Common myeloid progenitor, CD34-positive (primary cell): ENCODE measurements around the gene ABHD1.
A peak's percentile ranks its signal among the peaks of the same experiment; 100 is the strongest.
"Not testable (repeated sequence)": the region's sequence is repeated elsewhere in the genome, so short reads cannot be mapped to it uniquely, and the experiment has no call there.

Source experiments
- CTCF ChIA-PET: fragments of 350-600 bp; sonication (Branson Sonifier 250); formaldehyde crosslinking; loops from one replicate; lab custom pipeline; 2021; ENCODE audit warnings: antibody characterized with exemption; lab: Charles Lee
- POLR2A ChIA-PET: fragments of 350-600 bp; sonication (Branson Sonifier 250); formaldehyde crosslinking; loops from one replicate; lab custom pipeline; 2021; ENCODE audit warnings: antibody characterized with exemption; lab: Charles Lee
- DNase-seq, 3 donors: peaks; one replicate each; pipeline versions ENCODE4 v3.0.0 to v3.0.0-alpha.2; 2013
- H3K27ac ChIP-seq, 2 experiments: 1 replicate in 1 of 2; 2 replicates in 1 of 2; pipeline ENCODE4 v1.7.0; 2013; ENCODE audit warnings: inconsistent platforms in 2 of 2, low read length in 2 of 2, mild to moderate bottlenecking in 2 of 2, low read depth in 1 of 2, moderate library complexity in 1 of 2; ENCODE audit not compliant: severe bottlenecking in 2 of 2, insufficient read depth in 1 of 2, poor library complexity in 1 of 2
- H3K27me3 ChIP-seq, 5 experiments: replicated peaks in 2 of 5; 1 replicate in 3 of 5; 2 replicates in 2 of 5; pipeline versions ENCODE4 v1.6.1 to v1.7.0; 2013; ENCODE audit warnings: low read length in 4 of 5, mild to moderate bottlenecking in 2 of 5, moderate library complexity in 2 of 5, inconsistent platforms in 1 of 5; ENCODE audit not compliant: insufficient read depth in 5 of 5, control insufficient read depth in 4 of 5
- H3K36me3 ChIP-seq, 4 experiments: 1 replicate in 2 of 4; 2 replicates in 2 of 4; pipeline versions ENCODE4 v1.6.1 to v1.7.0; 2013; ENCODE audit warnings: low read length in 3 of 4, control low read depth in 1 of 4, mild to moderate bottlenecking in 1 of 4; ENCODE audit not compliant: control insufficient read depth in 4 of 4, insufficient read depth in 4 of 4
- H3K4me1 ChIP-seq, 4 experiments: 1 replicate in 3 of 4; 2 replicates in 1 of 4; pipeline versions ENCODE4 v1.6.1 to v1.7.1; 2013; ENCODE audit warnings: low read length in 3 of 4, mild to moderate bottlenecking in 3 of 4, control low read depth in 1 of 4, inconsistent platforms in 1 of 4, moderate library complexity in 1 of 4; ENCODE audit not compliant: control insufficient read depth in 4 of 4, insufficient read depth in 4 of 4; ENCODE audit errors: control extremely low read depth in 1 of 4
- H3K4me3 ChIP-seq, 7 experiments: 1 replicate in 4 of 7; 2 replicates in 3 of 7; pipeline versions ENCODE4 v1.5.1 to v1.7.0; 2013; ENCODE audit warnings: mild to moderate bottlenecking in 7 of 7, low read length in 6 of 7, moderate library complexity in 6 of 7, inconsistent platforms in 2 of 7, low read depth in 2 of 7, control low read depth in 1 of 7; ENCODE audit not compliant: insufficient read depth in 4 of 7, control insufficient read depth in 1 of 7; ENCODE audit errors: extremely low read depth in 1 of 7
- H3K9me3 ChIP-seq, 5 experiments: 1 replicate in 4 of 5; 2 replicates in 1 of 5; pipeline versions ENCODE4 v1.6.1 to v1.7.1; 2013; ENCODE audit warnings: low read length in 4 of 5, mild to moderate bottlenecking in 2 of 5, inconsistent platforms in 1 of 5, low read depth in 1 of 5, moderate library complexity in 1 of 5; ENCODE audit not compliant: control insufficient read depth in 4 of 5, insufficient read depth in 2 of 5; ENCODE audit errors: control extremely low read depth in 1 of 5
- WGBS: methylation state at CpG from one replicate; pipeline ENCODE4 v1.1.5; 2013; ENCODE audit not compliant: insufficient coverage; 5-methylcytosine and 5-hydroxymethylcytosine counted together

ABHD1 gene

GRCh38 chr2:27118525-27119329 lies 4.9 kb upstream of the ABHD1 start, which contains the start of gene CGREF1:
Gene CGREF1 (minus strand): TSS chr2:27119128. CDS start chr2:27104366, 14,762 bp downstream.
- peaks cover 0 to 27% (median 22%) of the 10 kb centered on the region in 4 experiments for H3K4me1 ChIP-seq
- no peaks in the 10 kb centered on the region for H3K9me3 ChIP-seq
- no peak within 1 kb of the TSS for H3K27ac ChIP-seq
- H3K27me3 ChIP-seq: peaks cover 0 to 24% (median 0%) of the 10 kb centered on the region in 5 experiments
- H3K36me3 ChIP-seq: no peaks in the 10 kb centered on the region
- CTCF ChIA-PET: interaction anchor here (1.3 kb wide), 1 partner anchor 51 kb away, joined by 5 read pairs; no protein-coding TSS in a partner anchor
- DNase-seq: peak in 2 of 3 donors; percentile 47 to 58
- peak within 1 kb of the TSS; percentile 32 to 75 (median 62) for H3K4me3 ChIP-seq
- WGBS: 4% methylated on average over 77 of the region's 84 CpGs
- POLR2A ChIA-PET: no interaction called here

- peak in 1 of 3 donors; percentile 43 for DNase-seq
- peaks cover 0 to 24% (median 0%) of the 10 kb centered on the region in 5 experiments for H3K27me3 ChIP-seq
- H3K9me3 ChIP-seq, CTCF ChIA-PET, H3K36me3 ChIP-seq, POLR2A ChIA-PET, H3K27ac ChIP-seq: not testable (repeated sequence)
- peaks cover 0 to 33% (median 25%) of the 10 kb centered on the region in 4 experiments for H3K4me1 ChIP-seq
- peak overlapping the region; percentile 32 to 75 (median 62) for H3K4me3 ChIP-seq
- 86% methylated on average over 5 of the region's 8 CpGs for WGBS
These were observed 4.3 kb upstream of the ABHD1 start for GRCh38 chr2:27119330-27119670.

DNA sequence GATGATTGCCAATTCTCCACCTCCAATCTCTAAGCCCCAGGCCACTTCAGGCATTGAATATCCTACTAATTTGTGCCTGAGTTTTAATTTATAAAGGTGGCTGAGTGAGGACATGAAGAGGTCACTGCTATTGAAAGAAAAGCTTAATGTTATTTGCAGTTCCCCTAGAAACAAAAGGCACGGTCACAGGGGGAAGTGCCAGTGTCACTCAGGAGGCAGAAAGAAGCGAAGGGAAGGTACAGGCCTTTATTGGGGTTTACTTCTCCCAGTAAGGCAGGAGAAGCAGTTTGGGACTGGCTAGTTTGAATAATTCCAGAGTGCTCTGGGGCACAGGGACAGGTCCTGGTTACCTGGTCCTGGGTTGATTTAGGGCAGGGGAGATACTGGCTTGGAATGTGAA lies 1.7 kb upstream of the ABHD1 start:
- Histone ChIP-seq H3K4me3 (no peak overlapping the region), H3K4me1 (peaks cover 0 to 33% (median 25%) of the 10 kb centered on the region in 4 experiments), H3K27ac (no peak overlapping the region), H3K27me3 (peaks cover 0 to 24% (median 0%) of the 10 kb centered on the region in 5 experiments), H3K36me3 (no peaks in the 10 kb centered on the region), H3K9me3 (no peaks in the 10 kb centered on the region)
- no CpG with 5 or more reads among the region's 2 CpGs for WGBS
- peak in 2 of 3 donors; percentile 26 to 37 for DNase-seq
- POLR2A ChIA-PET: no interaction called here
- CTCF ChIA-PET: no interaction called here

GRCh38 chr2:27122791-27123190 lies 824 bp upstream of the ABHD1 start:
- ChIA-PET CTCF (interaction anchor here (0.8 to 3.0 kb wide), 10 partner anchors 9 to 75 kb away, joined by 3 to 31 read pairs (median 4); partner anchors contain the start of gene PREB), POLR2A (interaction anchor here (1.8 kb wide), 1 partner anchor 11 kb away, joined by 8 read pairs; the partner anchor contains the start of gene PREB)
- Histone ChIP-seq H3K27me3 (peaks cover 0 to 23% (median 0%) of the 10 kb centered on the region in 5 experiments), H3K36me3 (no peaks in the 10 kb centered on the region), H3K4me3 (peak overlapping the region in 5 of 7 experiments; percentile 59 to 86 (median 82)), H3K4me1 (peaks cover 0 to 33% (median 25%) of the 10 kb centered on the region in 4 experiments), H3K27ac (no peak overlapping the region), H3K9me3 (no peaks in the 10 kb centered on the region)
- no peak for DNase-seq
- 97% methylated on average over 7 of the region's 7 CpGs for WGBS

GRCh38 chr2:27125104-27125503 lies 1.5 kb downstream of the ABHD1 start:
- Histone ChIP-seq H3K27me3 (peaks cover 0 to 12% (median 0%) of the 10 kb centered on the region in 5 experiments), H3K27ac (no peak overlapping the region), H3K4me1 (peaks cover 0 to 19% (median 14%) of the 10 kb centered on the region in 4 experiments), H3K9me3 (no peaks in the 10 kb centered on the region), H3K36me3 (peaks cover 0 to 9% (median 6%) of the 10 kb centered on the region in 4 experiments), H3K4me3 (no peak overlapping the region)
- ChIA-PET POLR2A (no interaction called here), CTCF (interaction anchor here (2.6 to 3.0 kb wide), 2 partner anchors 8 to 23 kb away, joined by 8 to 31 read pairs; partner anchors contain the start of gene PREB)
- DNase-seq: no peak
- 100% methylated on average over 1 of the region's 3 CpGs for WGBS

DNA sequence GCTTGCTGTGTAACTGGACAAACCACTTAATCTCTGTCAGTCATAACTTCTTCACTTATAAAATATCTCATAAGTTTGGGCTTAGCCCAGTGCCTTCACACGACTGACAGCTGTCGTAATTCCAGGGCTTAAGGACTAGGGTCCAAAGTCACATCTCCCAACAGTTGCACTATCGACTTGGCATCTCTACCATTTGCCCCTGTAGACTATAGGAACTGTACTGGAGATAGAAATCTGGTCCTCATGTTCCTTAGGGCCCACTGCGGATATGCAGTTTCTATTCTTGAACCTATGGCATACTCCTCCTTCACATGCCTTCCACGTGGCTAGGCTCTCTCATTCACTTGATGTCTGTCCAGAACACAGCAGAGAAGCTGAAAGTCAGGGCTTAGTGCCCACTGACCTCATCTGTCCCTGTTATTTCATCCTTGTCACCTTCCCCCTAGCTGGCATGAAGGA lies 2.7 kb downstream of the ABHD1 start:
- H3K27me3 ChIP-seq: peaks cover 0 to 9% (median 0%) of the 10 kb centered on the region in 5 experiments
- no peak for DNase-seq
- peaks cover 0 to 19% (median 14%) of the 10 kb centered on the region in 4 experiments for H3K4me1 ChIP-seq
- ChIA-PET POLR2A (interaction anchor here (0.6 kb wide), 1 partner anchor 29 kb away, joined by 3 read pairs; no protein-coding TSS in a partner anchor), CTCF (no interaction called here)
- H3K36me3 ChIP-seq: peaks cover 0 to 21% (median 15%) of the 10 kb centered on the region in 4 experiments
- 63% methylated on average over 3 of the region's 5 CpGs for WGBS
- no peaks in the 10 kb centered on the region for H3K9me3 ChIP-seq
- no peak overlapping the region for H3K27ac ChIP-seq
- H3K4me3 ChIP-seq: no peak overlapping the region
